IMR-90 (cell line): ENCODE results near the gene GLMP.
"Not testable (repeated sequence)": the region's sequence is repeated elsewhere in the genome, so short reads cannot be mapped to it uniquely, and the experiment has no call there.

Experiments used
- BHLHE40 ChIP-seq: fragments of 150-350 bp; IDR thresholded peaks from 2 replicates; pipeline ENCODE4 v1.6.1; 2016; ENCODE audit warnings: mild to moderate bottlenecking, low read depth, low read length
- CEBPB ChIP-seq: IDR thresholded peaks from 2 replicates; pipeline ENCODE4 v1.6.1; 2012; ENCODE audit warnings: low read depth, low read length, improper control_type of control experiment
- CTCF ChIP-seq: conservative IDR thresholded peaks from 2 replicates; pipeline ENCODE4 v1.5.1; 2012; ENCODE audit warnings: mild to moderate bottlenecking, low read depth, low read length, improper control_type of control experiment
- MAFK ChIP-seq: IDR thresholded peaks from 2 replicates; pipeline ENCODE4 v1.6.1; 2012; ENCODE audit warnings: low read depth, low read length, improper control_type of control experiment
- MXI1 ChIP-seq: IDR thresholded peaks from 2 replicates; pipeline ENCODE4 v1.6.1; 2012; ENCODE audit warnings: low read depth, mild to moderate bottlenecking, low read length, moderate library complexity, borderline replicate concordance
- POLR2A ChIP-seq: IDR thresholded peaks from 2 replicates; pipeline ENCODE4 v1.6.1; 2012; ENCODE audit warnings: mild to moderate bottlenecking, low read depth, low read length
- RAD21 ChIP-seq: IDR thresholded peaks from 2 replicates; pipeline ENCODE4 v1.6.1; 2012; ENCODE audit warnings: low read length, improper control_type of control experiment
- RCOR1 ChIP-seq: IDR thresholded peaks from 2 replicates; pipeline ENCODE4 v1.6.1; 2012; ENCODE audit warnings: mild to moderate bottlenecking, low read length, improper control_type of control experiment; ENCODE audit not compliant: insufficient replicate concordance
- USF2 ChIP-seq: fragments of 150-350 bp; IDR thresholded peaks from 2 replicates; pipeline ENCODE4 v1.6.1; 2017; ENCODE audit warnings: mild to moderate bottlenecking, antibody characterized with exemption, low read length, low read depth

GRCh38 chr1:156323179-156323578 lies 27.7 kb upstream of the GLMP start:
- TF ChIP-seq BHLHE40, POLR2A, RCOR1, CTCF, RAD21, MXI1, CEBPB, USF2, MAFK: not testable (repeated sequence)
